ENCODE measurements around the gene PKLR.
"Not testable (repeated sequence)": the region's sequence is repeated elsewhere in the genome, so short reads cannot be mapped to it uniquely, and the experiment has no call there.

The PKLR gene

DNA sequence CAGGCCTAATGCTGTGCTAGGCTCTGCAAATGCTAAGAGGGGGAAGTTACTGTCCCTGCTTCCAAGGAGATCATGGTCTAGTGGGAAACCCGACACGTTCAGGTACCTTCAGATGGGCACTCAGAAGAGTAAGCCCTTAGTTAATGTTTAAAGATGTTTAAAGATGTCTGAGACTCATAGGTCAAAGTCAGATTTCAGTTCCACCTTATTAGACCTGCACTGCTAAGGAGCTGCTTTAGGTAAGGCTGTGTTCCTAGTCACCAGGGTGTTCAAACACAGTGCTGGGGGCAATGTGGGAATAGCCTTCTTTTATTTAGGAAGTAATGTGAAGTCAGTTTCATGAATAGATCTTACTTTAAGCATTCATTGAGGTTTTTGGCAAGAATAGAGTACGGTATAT lies 15.7 kb upstream of the PKLR start:
- ATAC-seq (no peak), DNase-seq (no peak)

DNA sequence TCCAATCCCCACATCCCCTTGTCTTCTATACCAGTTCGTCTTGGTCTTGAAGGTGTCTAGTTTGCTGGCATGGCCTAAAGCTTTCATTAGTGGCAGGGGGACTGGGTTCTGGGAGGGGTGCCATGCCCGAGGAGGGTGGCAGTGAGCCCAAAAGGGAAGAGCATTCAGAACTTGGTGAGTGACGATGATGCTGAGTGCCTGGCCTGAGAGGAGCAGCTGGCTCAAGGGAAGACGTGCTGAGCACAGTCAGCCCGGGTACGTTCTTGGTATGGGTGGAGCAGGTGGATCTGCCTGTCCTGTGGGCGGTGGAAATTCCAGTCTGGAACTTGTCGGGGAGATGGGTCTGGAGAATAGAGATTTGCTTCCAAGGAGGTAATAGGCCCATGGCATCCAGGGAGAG lies 12.0 kb upstream of the PKLR start:
- DNase-seq: no peak
- ATAC-seq: no peak

DNA sequence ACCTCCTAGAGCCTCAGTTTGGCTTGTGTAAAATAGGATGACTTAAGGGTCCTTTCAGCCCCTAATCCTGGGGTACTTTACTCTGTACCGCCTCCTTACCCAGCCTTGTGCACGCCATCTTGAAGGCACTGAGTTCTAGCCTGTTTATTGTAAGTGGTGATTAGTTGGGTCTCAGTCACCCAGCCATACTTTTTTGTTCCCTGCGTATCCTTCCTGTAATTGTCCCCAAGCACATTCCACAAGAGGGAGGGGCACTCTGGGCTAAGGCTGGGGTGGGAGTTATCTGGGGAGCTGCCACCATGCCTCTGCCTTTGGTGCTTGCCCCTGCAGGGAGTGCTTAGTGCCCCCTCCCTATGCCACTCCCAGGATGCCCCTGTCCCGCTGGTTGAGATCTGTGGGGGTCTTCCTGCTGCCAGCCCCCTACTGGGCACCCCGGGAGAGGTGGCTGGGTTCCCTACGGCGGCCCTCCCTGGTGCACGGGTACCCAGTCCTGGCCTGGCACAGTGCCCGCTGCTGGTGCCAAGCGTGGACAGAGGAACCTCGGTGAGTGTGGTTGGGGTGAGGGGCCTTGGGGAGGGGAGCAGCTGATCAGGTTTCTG lies 8.3 kb upstream of the PKLR start:
- ATAC-seq: no peak
- peak; percentile 27 for DNase-seq

- peak; percentile 95 for DNase-seq
- ATAC-seq: peak; percentile 99
These were observed 7.5 kb upstream of the PKLR start, which contains the start of gene FDPS for GRCh38 chr1:155308493-155309422. FDPS (plus strand) TSS chr1:155308866; CDS start chr1:155309790, 924 bp downstream.

GRCh38 chr1:155307247-155307740 lies 6.1 kb upstream of the PKLR start:
- ATAC-seq (no peak), DNase-seq (no peak)

GRCh38 chr1:155305881-155306391 lies 4.7 kb upstream of the PKLR start:
- no peak for DNase-seq
- no peak for ATAC-seq

DNA sequence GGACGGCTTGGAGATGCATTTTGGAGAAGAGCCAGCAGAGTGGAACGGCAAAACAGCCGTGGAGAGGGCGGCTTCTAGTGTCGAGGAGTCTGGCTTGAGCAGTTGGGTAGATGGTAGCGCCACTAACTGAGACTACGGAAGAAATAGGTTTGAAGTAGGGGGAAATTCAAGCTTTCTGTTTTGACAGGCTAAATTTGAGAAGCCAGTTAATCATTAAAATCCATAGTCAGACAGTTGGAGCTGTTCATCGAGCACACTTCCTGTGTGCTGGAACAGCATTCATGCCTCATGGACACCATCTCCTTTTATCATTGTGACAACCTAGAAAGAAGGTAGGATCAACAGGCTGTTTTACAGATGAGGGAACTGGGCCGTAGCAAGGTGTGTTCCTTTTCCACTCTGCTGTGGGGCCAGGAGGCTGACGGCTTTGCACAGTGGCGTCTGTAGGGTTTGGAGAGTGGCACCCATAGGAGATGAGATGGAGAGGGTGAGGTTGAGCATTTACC lies 3.4 kb upstream of the PKLR start:
- ATAC-seq (no peak), DNase-seq (no peak)

DNA sequence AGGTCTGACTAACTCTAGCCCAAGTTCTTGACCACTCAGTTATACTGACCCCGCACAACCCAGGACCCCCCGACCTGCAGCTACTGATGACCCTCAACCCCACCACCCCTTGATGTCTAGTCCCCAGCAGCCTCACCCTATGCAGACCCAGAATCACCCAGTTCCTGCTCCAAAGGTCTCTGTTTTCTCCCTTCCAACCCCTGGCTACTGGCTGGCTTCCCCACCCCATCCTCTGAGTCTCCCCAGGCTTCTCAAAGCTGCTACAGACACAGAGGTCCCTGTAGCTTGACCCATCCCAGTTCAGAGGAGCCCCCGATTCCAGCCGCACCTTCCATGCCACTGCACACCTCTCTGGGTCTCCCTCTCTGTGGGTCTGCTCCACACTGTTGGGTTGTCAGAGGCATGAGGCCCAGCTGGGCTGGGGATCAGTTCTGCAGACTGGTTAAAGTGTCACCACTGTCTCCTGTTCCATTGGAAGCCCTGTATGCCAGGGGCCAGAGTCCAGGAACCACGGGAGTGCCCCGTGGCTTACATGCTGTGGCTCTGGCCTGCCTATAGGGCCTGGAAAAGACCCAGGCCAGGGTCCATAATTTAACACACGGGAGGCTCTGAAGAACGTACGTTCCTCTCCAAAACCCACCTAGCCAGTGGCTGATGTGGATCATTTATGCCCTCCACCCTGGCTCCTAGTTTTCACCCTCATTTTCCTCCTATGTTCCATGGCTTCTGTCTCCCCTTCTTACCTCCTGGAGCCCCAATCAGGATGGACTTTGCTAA lies 497 bp downstream of the PKLR start:
- no peak for ATAC-seq
- DNase-seq: no peak

DNA sequence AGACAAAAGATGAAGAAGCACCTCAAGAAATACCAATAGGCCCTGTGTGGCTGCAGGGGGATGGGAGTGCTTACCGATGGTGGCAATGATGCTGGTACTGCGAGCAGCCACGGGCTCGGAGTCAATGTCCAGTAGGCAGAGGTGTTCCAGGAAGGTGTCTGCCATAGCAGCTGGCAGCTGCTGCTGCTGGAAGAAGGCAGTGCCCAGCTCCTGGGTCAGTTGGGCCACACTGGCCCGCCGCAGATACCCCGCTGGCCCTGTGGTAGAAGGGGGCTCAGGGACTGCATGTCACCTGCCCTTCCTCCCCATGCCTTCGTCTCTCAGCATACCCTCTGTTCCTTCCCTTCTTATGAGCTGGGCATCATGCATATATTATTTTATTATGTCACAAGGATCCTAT lies 1.2 kb downstream of the PKLR start:
- ATAC-seq (no peak), DNase-seq (no peak)

DNA sequence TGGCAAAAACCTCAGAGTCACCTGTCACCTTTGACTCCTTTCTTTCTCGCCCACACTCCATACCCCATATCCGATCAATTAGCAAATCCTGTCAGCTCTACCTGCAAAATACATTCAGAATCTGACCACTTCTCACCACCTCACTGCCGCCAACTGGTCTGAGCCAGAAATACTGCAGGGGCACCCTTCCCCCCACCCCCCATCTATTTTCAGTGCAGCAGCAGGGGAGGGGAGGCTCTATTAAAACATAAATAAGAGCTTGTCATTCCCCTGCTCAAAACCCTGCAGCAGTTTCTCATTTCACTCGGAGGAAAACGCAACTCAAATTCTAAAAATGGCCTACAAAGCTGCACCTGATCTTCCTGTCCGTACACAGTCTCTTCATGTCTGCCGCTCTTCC lies 3.9 kb downstream of the PKLR start:
- no peak for ATAC-seq

DNA sequence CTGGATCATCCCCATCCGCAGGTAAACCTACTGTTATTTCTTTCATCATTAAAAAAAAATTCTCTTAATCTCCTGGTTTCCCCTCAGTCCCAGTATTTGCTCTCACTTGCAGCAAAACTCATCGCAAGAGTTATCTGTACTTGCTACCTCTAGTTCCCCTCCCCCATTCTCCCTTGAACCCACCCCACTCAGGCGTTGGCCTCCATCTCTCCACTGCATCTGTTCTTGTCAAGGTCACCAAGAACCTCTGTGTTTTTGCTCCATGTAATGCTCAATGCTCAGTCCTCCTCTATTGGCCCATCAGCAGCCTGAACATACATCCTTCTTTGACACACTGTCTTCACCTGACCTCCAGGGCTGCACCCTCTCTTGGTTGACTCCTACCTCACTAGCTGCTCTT lies 4.6 kb downstream of the PKLR start:
- ATAC-seq: no peak

More for the DNA sequence above, 3.9 kb downstream of the PKLR start:
- DNase-seq: no peak

GRCh38 chr1:155295942-155296267 lies 5.3 kb downstream of the PKLR start:
- no peak for DNase-seq
- ATAC-seq: no peak

More for the DNA sequence above, 4.6 kb downstream of the PKLR start:
- no peak for DNase-seq

DNA sequence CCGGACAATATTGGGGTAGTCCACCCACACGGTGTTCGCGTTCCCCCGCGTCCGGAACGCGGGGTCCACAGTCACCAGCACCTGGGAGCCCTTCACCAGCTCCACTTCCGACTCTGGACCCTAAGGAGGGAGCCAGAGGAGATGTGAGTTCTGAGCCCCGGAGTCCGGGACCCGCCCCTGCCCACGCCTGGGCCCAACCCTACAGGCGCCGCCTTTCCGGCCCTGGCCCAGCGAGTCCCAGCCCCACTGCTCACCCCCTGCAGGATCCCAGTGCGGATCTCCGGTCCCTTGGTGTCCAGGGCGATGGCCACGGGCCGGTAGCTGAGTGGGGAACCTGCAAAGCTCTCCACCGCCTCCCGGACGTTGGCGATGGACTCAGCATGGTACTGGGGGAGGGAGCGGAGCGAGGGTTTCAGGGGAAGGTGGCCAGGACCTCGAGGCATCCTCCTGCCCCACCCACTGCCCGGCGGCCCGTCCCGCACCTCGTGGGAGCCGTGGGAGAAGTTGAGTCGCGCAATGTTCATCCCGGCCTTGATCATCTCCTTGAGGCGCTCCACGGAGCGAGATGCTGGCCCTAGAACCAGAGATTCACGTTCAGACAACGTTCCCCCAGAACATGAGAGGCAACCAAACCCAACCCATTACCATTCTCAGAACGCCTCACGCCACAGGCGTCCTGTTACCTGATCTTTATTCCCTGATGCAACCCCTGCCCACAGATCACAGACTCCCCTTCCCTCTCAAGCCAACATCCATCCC lies 5.9 kb downstream of the PKLR start:
- no peak for ATAC-seq

DNA sequence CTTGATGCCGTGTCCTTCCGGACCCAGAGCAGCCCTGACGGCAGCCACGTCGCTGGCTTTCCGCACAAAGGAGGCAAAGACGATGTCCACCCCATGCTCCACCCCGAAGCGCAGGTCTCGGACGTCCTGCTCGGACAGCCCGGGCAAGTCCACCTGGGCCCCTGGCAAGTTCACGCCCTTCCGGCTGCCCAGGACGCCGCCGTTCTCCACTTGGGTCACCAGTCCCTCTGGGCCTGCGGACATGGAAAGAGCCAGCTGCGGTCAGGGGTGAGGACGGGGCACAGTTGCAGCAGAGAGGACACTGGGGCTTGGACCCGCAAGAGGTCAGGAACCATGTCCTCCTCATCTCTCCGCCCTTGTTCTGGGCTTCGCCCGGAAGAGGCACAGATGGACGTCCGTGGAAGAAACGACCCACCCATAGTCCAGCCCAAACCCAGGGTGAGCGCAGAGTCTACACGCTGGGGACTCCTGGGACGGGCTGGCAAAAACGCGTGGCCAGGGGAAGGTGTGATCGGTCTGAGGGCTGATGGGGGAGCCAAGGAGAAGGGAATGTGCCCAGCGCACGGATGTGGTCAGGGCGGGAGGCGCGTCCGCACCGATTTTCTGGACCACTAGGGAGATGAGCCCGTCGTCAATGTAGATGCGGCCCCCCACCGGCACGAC lies 6.6 kb downstream of the PKLR start:
- ATAC-seq (no peak), DNase-seq (no peak)

More for the DNA sequence above, 5.9 kb downstream of the PKLR start:
- no peak for DNase-seq

DNA sequence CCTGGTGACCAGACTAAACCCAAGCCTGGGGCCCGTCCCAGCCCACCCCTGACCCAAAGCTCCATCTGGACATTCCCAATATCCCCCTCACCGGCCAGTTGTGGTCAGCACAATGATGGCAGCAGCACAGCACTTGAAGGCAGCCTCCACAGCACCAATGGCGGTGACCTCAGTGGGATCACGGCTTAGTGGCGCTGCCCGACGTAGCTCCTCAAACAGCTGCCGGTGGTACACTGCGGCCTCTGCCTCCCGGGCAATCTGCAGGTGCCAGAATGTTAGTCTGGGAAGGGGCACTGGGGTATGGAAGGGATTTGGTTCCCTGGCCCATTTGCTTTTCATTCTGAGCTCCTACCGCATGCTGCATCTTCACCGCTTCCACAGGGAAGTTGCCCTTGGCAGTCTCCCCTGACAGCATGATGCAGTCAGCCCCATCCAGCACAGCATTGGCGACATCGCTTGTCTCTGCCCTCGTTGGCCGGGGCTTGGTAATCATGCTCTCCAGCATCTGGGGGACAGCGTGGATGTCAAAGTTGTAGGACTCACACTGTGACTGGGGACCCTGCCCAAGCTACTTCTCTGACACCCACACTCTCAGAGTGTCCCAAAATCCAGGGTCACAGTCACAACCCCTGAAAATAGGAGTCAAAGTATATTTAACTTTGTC lies 8.0 kb downstream of the PKLR start:
- ATAC-seq: no peak
- no peak for DNase-seq

- not testable (repeated sequence) for DNase-seq, ATAC-seq
These were observed 10.2 kb downstream of the PKLR start for GRCh38 chr1:155291006-155291405.

DNA sequence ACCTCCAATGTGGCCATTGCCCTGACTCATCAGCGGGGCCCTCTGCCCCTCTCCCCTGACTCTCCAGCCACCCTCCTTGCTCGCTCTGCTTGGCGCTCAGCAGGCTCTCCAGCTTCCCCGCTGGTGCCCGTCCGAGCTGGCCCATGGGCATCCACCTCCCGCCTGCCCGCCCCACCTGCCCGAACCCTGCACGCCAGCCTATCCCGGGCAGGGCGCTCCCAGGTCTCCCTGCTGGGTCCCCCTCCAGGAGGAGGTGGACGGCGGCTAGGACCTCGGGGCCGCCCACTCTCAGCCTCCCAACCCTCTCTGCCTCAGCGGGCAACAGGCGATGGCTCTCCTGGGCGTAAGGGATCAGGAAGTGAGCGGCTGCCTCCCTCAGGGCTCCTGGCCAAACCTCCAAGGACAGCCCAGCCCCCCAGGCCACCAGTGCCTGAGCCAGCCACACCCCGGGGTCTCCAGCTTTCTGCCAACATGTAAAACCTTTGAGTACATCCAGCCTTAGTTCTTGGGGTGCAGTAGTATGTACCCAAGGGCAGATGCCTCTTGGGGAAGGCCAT lies 13.2 kb downstream of the PKLR start:
- no peak for DNase-seq
- ATAC-seq: no peak

- ATAC-seq: no peak
- DNase-seq: no peak
These were observed 14.7 kb downstream of the PKLR start for GRCh38 chr1:155286544-155286943.

GRCh38 chr1:155285631-155286044 lies 15.6 kb downstream of the PKLR start:
- no peak for DNase-seq
- no peak for ATAC-seq

- no peak for ATAC-seq
- DNase-seq: no peak
These were observed 16.2 kb downstream of the PKLR start for GRCh38 chr1:155285063-155285462.
